Measurements from ENCODE around the gene KIF1B.
"Not testable (repeated sequence)": the region's sequence is repeated elsewhere in the genome, so short reads cannot be mapped to it uniquely, and the experiment has no call there.

KIF1B gene

DNA sequence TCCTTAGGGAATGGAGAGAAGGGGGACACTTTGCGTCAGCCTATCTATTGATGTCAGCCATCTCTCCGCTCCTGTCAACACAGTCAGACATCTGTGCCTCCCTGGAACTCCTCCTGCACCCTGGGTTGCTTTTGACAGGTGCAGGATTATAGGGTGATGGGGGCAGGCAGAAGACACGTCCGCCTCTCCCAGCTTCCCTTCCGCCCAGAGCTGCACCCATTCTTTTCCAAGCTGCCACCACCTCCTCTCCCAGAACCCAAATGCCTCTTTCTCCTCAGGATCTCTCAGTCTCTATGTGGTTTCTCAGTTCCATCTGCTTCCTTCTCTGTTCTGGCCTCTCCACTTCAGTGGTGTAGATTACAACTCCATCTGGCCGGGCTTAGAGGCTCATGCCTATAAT lies 17.1 kb upstream of the KIF1B start:
- DNase-seq (ENCODE audit: low read depth), result no peak
- no peak overlapping the region for H3K4me3 ChIP-seq (ENCODE audit: low read length)
- TF ChIP-seq, protein P1, sequence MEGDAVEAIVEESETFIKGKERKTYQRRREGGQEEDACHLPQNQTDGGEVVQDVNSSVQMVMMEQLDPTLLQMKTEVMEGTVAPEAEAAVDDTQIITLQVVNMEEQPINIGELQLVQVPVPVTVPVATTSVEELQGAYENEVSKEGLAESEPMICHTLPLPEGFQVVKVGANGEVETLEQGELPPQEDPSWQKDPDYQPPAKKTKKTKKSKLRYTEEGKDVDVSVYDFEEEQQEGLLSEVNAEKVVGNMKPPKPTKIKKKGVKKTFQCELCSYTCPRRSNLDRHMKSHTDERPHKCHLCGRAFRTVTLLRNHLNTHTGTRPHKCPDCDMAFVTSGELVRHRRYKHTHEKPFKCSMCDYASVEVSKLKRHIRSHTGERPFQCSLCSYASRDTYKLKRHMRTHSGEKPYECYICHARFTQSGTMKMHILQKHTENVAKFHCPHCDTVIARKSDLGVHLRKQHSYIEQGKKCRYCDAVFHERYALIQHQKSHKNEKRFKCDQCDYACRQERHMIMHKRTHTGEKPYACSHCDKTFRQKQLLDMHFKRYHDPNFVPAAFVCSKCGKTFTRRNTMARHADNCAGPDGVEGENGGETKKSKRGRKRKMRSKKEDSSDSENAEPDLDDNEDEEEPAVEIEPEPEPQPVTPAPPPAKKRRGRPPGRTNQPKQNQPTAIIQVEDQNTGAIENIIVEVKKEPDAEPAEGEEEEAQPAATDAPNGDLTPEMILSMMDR (conservative IDR thresholded peaks at IDR 0.05; ENCODE audit: low read depth, low read length), result no peak

DNA sequence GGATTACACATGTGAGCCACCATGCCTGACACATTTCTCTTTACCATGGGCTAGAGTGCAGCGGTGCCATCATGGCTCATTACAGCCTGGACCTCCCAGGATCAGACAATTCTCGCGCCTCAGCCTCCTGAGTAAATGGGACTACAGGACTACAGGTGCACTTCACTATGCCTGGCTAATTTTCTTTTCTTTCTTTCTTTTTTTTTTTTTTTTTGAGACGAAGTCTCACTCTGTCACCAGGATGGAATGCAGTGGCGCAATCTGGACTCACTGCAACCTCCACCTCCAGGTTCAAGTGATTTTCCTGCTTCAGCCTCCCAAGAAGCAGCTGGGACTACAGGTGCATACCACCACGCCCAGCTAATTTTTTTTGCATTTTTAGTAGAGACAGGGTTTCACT lies 14.8 kb upstream of the KIF1B start:
- no peak for DNase-seq (ENCODE audit: low read depth)
- TF ChIP-seq, protein P1 (conservative IDR thresholded peaks at IDR 0.05; ENCODE audit: low read depth, low read length), result no peak
- H3K4me3 ChIP-seq (ENCODE audit: low read length), result no peak overlapping the region

DNA sequence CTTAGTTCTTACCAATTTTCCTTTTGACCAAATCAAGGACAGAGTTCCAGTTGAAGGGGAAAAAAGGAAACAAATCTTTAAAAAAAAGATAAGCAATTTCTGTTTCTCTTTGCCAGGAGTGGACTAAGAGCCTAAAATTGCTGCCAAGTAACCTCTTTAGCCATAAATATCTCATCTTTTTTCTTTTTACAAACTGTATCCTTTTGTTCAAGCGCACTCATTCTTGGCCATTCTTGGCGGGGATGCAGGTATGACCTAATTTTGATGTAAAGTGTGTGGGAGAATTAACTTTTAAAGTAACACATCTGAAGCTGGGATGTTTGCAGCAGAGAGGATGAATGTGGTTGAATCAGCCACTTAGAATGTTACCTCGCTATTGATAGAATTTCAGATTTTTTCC lies 13.4 kb upstream of the KIF1B start:
- H3K4me3 ChIP-seq (ENCODE audit: low read length), result no peak overlapping the region
- TF ChIP-seq, protein P1 (conservative IDR thresholded peaks at IDR 0.05; ENCODE audit: low read depth, low read length), result no peak
- DNase-seq (ENCODE audit: low read depth), result no peak

DNA sequence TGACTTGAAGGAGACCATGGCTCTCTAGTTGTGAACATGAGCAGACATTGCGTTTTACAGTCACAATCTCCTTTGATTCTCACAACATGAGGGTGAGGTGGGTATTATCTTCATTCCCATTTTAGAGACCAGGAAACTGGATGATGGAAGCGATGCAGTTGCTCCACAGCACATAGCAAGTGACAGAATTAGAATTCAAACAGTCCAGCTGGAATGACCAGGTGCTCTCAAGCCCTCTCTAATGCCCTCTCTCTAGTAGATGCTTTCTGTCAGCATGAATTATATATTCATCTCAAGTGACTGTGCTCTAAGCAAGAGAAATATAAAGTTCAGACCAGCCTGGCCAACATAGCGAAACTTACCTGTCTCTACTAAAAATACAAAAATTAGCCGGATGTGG lies 9.8 kb upstream of the KIF1B start:
- TF ChIP-seq, protein P1 (conservative IDR thresholded peaks at IDR 0.05; ENCODE audit: low read depth, low read length), result no peak
- H3K4me3 ChIP-seq (ENCODE audit: low read length), result no peak overlapping the region
- no peak for DNase-seq (ENCODE audit: low read depth)

DNA sequence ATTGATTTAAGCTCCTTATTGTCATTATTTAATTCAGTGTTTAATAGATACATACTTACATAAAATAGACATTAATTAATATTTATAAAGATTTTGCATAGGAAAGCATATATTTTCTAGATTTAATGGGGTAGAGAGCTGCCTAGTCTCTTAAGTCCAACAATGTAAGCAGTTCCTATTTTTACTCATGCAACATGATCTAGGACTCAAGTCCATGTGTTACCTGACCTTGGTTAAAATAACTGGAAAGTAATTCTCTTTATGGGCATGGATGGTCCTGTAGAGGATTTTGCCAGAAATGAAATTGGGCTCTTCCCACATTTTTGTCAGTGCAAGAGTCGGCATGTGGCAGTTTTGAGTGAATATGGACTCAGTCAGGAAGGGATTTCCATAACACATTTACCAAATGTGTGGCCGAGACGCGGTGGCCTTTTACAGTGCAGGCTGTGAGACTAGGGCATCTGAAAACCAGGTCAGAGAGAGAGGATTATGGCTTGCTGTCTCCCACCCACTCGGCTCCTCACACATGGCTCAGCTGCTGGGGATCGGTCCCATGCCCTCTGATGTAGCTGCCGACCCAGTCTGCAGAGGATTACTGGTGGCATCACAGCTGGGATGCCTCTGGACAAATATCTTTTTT lies 6.2 kb upstream of the KIF1B start:
- DNase-seq (ENCODE audit: low read depth), result no peak
- TF ChIP-seq, protein P1 (conservative IDR thresholded peaks at IDR 0.05; ENCODE audit: low read depth, low read length), result no peak
- H3K4me3 ChIP-seq (ENCODE audit: low read length), result no peak overlapping the region

DNA sequence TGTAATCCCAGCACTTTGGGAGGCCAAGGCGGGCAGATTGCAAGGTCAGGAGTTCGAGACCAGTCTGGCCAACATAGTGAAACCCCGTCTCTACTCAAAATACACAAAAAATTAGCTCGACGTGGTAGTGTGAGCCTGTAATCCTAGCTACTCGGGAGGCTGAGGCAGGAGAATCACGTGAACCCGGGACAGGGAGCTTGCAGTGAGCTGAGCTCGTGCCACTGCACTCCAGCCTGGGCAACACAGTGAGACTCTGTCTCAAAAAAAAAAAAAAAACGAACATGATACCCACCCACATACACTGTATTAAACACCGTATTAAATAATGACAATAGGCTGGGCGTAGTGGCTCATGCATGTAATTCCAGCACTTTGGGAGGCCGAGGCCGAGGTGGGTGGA lies 5.2 kb upstream of the KIF1B start:
- DNase-seq (ENCODE audit: low read depth), result not testable (repeated sequence)

DNA sequence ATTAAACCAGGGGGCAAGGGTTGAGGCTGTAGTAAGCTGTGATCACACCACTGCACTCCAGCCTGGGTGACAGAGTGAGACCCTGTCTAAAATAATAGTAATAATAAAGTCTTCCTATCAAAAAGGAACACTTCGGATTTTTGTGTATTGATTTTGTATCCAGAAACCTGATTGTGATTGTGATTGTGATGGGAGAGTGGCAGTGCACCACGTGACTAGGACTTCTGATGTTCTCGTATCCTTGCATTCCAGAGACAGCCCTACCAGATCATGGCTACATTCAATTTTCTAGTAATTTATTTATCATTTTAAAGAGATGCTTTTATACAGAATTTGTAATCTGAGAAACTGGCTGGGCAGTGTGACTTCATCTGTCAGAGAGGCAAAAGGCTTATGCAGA lies 2.6 kb upstream of the KIF1B start:
- DNase-seq (ENCODE audit: low read depth), result no peak
- TF ChIP-seq, protein P1 (conservative IDR thresholded peaks at IDR 0.05; ENCODE audit: low read depth, low read length), result no peak
- H3K4me3 ChIP-seq (ENCODE audit: low read length), result no peak overlapping the region

More for the DNA sequence above, 5.2 kb upstream of the KIF1B start:
- H3K4me3 ChIP-seq (ENCODE audit: low read length), result not testable (repeated sequence)

Measured in retinal pigment epithelial cell (primary cell).